Sigmoid colon (tissue), 3 donors: Measurements from ENCODE around the gene PTPRD.

Experiments used
- POLR2A ChIP-seq, 2 donors: fragments of 450-650 bp; IDR thresholded peaks; one replicate each; pipeline ENCODE4 v1.6.1; 2016; ENCODE audit warnings: antibody characterized with exemption in 2 of 2, mild to moderate bottlenecking in 2 of 2, moderate library complexity in 2 of 2
- TF ChIP-seq, protein P1 (sequence below), 4 experiments: fragments of 450-650 bp in 3 of 4; fragments of 200-600 bp in 1 of 4; IDR thresholded peaks; one replicate each; pipeline ENCODE4 v1.5.1; 2016 to 2019; ENCODE audit warnings: antibody characterized with exemption in 4 of 4, mild to moderate bottlenecking in 3 of 4, moderate library complexity in 2 of 4

DNA sequence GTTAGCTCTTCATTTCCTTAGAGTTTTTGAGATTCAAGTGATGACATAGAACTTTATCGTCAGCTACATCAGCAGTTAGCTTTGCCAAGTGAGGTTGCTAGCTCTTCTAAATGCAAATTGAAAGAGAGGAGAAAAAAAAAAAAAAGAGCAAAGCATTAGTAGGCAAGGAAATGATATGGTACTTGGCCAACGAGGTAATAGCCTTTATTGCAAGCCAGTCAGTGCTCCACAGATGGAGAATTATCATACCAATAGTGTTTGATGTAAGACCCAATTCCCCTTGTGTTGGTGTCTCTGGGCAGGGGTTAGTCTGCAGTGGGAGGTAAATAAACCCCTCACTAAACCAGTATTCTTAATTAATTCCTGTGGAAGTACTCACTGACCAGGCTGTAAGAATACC lies 992.1 kb downstream of the PTPRD start:
- TF ChIP-seq POLR2A (IDR thresholded peaks at IDR 0.05), result no peak
- TF ChIP-seq, protein P1, sequence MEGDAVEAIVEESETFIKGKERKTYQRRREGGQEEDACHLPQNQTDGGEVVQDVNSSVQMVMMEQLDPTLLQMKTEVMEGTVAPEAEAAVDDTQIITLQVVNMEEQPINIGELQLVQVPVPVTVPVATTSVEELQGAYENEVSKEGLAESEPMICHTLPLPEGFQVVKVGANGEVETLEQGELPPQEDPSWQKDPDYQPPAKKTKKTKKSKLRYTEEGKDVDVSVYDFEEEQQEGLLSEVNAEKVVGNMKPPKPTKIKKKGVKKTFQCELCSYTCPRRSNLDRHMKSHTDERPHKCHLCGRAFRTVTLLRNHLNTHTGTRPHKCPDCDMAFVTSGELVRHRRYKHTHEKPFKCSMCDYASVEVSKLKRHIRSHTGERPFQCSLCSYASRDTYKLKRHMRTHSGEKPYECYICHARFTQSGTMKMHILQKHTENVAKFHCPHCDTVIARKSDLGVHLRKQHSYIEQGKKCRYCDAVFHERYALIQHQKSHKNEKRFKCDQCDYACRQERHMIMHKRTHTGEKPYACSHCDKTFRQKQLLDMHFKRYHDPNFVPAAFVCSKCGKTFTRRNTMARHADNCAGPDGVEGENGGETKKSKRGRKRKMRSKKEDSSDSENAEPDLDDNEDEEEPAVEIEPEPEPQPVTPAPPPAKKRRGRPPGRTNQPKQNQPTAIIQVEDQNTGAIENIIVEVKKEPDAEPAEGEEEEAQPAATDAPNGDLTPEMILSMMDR (IDR thresholded peaks at IDR 0.05), result no peak
